K562 (cell line): ENCODE measurements around the gene MIP. TPM values are rescaled to one million over a fixed set of nuclear protein-coding genes. Genes with fewer than 3 reads are reported as not detected.

ENCODE experiments used
- MCM3 ChIP-seq: fragments of 450-650 bp; IDR thresholded peaks from 2 replicates; pipeline ENCODE4 v1.6.1; 2016
- MEF2A ChIP-seq: IDR thresholded peaks from 2 replicates; pipeline ENCODE4 v1.6.1; 2011; ENCODE audit warnings: low read depth, mild to moderate bottlenecking, low read length, moderate library complexity; ENCODE audit not compliant: control insufficient read depth
- MYC ChIP-seq, 2 experiments: fragments of 250-450 bp in 1 of 2; sonication (Bioruptor Pico) in 1 of 2; IDR thresholded peaks; 2 replicates each; pipeline versions ENCODE4 v1.5.1 to v1.6.1; 2012 to 2021; ENCODE audit warnings: low read depth in 2 of 2, borderline replicate concordance in 1 of 2, improper control_type of control experiment in 1 of 2, low read length in 1 of 2, mild to moderate bottlenecking in 1 of 2, moderate library complexity in 1 of 2
- RNF2 ChIP-seq: sonication (generic); IDR thresholded peaks from 2 replicates; pipeline ENCODE4 v1.6.1; 2016
- TCF7 ChIP-seq: sonication (generic); IDR thresholded peaks from 2 replicates; pipeline ENCODE4 v1.6.1; 2016; ENCODE audit warnings: antibody characterized with exemption, borderline replicate concordance
- TOE1 ChIP-seq, 2 experiments: fragments of 450-650 bp in 1 of 2; sonication (generic) in 1 of 2; formaldehyde crosslinking in 1 of 2; IDR thresholded peaks; 2 replicates each; pipeline versions ENCODE4 v1.7.1 to v1.8.0; 2016 to 2022; ENCODE audit warnings: borderline replicate concordance in 2 of 2, mild to moderate bottlenecking in 2 of 2, antibody characterized with exemption in 1 of 2, inconsistent platforms in 1 of 2, low read depth in 1 of 2, missing genetic modification reagents in 1 of 2, moderate library complexity in 1 of 2
- XRCC4 ChIP-seq: IDR thresholded peaks from one replicate; pipeline ENCODE4 v1.6.1; 2011; ENCODE audit not compliant: insufficient read depth, insufficient read length; ENCODE audit errors: extremely low read depth
- ZNF134 ChIP-seq: fragments of 250-450 bp; sonication (Bioruptor Pico); conservative IDR thresholded peaks from 2 replicates; pipeline ENCODE4 v1.4.0; 2020
- ZNF584 ChIP-seq: fragments of 200-800 bp; sonication (Bioruptor generic); IDR thresholded peaks from 2 replicates; pipeline ENCODE4 v1.6.1; 2016; ENCODE audit warnings: low read depth, mild to moderate bottlenecking, missing genetic modification characterization, missing compliant biosample characterization
- ZNF589 ChIP-seq: fragments of 200-800 bp; sonication (Bioruptor generic); IDR thresholded peaks from 2 replicates; pipeline ENCODE4 v1.6.1; 2016; ENCODE audit warnings: low read depth, missing genetic modification characterization, missing compliant biosample characterization
- polyA plus RNA-seq, 8 experiments: library from polyadenylated mRNA; depleted of rRNA in 4 of 8; stranded (reverse) in 5 of 8; unstranded in 3 of 8; fragments of >200 nt; fragmentation: Nextera tagmentation in 2 of 8; fragmentation: Illumina TruSeq in 1 of 8; extraction: Ambion mirVana in 2 of 8; extraction: Trizol in 1 of 8; gene quantifications; 2 replicates each; pipeline versions ENCODE4 v1.2.1 to v1.2.3, GENCODE V29; 2011 to 2014; ENCODE audit warnings: inconsistent platforms in 1 of 8, missing spikeins in 1 of 8
- total RNA-seq, 7 experiments: library from RNA; depleted of rRNA in 6 of 7; stranded (reverse); fragments of >200 nt in 6 of 7; fragmentation: Illumina TruSeq in 2 of 7; extraction: Trizol in 2 of 7; gene quantifications; 2 replicates each; pipeline versions ENCODE4 v1.2.1 to v1.2.3, GENCODE V29; 2011 to 2021; ENCODE audit warnings: low replicate concordance in 1 of 7
- TF ChIP-seq, protein P1 (sequence below): sonication (generic); formaldehyde crosslinking; IDR thresholded peaks from 2 replicates; pipeline ENCODE4 v1.8.0; 2022; ENCODE audit warnings: missing genetic modification reagents, mild to moderate bottlenecking, moderate library complexity, borderline replicate concordance
- TF ChIP-seq, protein P2 (sequence below): sonication (generic); formaldehyde crosslinking; IDR thresholded peaks from 2 replicates; pipeline ENCODE4 v1.8.0; 2023; ENCODE audit warnings: mild to moderate bottlenecking, missing genetic modification reagents
- TF ChIP-seq, protein P3 (sequence below): fragments of 450-650 bp; IDR thresholded peaks from 2 replicates; pipeline ENCODE4 v1.7.0; 2016; ENCODE audit warnings: borderline replicate concordance
- TF ChIP-seq, protein P4 (sequence below): sonication (generic); formaldehyde crosslinking; IDR thresholded peaks from 2 replicates; pipeline ENCODE4 v1.9.0; 2022; ENCODE audit warnings: mild to moderate bottlenecking, missing genetic modification reagents
- TF ChIP-seq, protein P5 (sequence below), 2 experiments: IDR thresholded peaks in 1 of 2; conservative IDR thresholded peaks in 1 of 2; 2 replicates each; pipeline ENCODE4 v1.6.1; 2016; ENCODE audit warnings: low read depth in 2 of 2, mild to moderate bottlenecking in 1 of 2, missing compliant biosample characterization in 1 of 2, missing genetic modification characterization in 1 of 2, moderate library complexity in 1 of 2
- TF ChIP-seq, protein P6 (sequence below): fragments of 450-650 bp; IDR thresholded peaks from 2 replicates; pipeline ENCODE4 v1.6.1; 2016; ENCODE audit warnings: antibody characterized with exemption

The MIP gene
- total and polyA plus RNA-seq, 9 of the 15 experiments (the other 6 are each of a cell fraction or from before 2014, with no cell fraction given), result 0.09 to 0.36 (median 0.19) TPM; not detected in 5

DNA sequence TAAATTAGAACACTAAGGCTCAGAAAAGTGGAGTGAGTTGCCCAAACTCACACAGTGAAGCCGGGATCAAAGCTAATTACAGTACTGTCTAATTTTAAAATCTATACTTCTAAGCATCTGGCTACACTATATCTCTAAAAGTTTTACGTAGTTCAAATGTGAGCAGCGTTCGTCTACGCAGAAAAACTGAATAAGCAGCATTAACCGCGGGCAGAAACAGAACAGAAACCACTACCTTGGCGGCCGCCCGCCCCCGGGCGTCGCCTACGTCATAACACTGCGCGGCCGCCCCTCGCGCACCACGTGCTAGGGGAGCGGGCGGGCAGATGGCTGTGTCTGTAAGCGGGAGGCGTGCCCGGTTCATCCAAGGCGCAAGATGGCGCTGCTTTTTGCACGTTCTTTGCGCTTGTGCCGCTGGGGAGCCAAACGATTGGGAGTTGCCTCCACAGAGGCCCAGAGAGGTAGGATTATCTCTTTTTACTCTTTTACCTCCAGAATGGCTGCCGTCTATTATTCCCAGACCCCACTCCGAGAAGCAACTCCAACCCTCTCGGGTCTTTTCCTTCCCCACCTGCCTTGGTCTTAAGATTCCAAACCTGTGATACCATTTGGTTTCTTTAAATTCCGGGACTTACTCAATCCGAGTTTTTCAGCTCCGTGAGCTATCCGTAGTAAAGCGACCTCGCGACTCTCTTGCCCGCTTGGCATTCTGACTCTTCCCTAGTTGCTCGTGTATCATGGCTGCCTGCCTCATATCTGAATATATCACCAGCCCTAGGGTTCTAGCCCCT lies 14.0 kb upstream of the MIP start, which contains the start of gene SPRYD4 (continued):
- TF ChIP-seq, protein P1, sequence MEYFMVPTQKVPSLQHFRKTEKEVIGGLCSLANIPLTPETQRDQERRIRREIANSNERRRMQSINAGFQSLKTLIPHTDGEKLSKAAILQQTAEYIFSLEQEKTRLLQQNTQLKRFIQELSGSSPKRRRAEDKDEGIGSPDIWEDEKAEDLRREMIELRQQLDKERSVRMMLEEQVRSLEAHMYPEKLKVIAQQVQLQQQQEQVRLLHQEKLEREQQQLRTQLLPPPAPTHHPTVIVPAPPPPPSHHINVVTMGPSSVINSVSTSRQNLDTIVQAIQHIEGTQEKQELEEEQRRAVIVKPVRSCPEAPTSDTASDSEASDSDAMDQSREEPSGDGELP (CRISPR knock-in tag), result peak; percentile 94
- no peak for TF ChIP-seq MCM3
- TF ChIP-seq, protein P2, sequence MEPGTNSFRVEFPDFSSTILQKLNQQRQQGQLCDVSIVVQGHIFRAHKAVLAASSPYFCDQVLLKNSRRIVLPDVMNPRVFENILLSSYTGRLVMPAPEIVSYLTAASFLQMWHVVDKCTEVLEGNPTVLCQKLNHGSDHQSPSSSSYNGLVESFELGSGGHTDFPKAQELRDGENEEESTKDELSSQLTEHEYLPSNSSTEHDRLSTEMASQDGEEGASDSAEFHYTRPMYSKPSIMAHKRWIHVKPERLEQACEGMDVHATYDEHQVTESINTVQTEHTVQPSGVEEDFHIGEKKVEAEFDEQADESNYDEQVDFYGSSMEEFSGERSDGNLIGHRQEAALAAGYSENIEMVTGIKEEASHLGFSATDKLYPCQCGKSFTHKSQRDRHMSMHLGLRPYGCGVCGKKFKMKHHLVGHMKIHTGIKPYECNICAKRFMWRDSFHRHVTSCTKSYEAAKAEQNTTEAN (CRISPR knock-in tag), result no peak
- TF ChIP-seq, protein P3, sequence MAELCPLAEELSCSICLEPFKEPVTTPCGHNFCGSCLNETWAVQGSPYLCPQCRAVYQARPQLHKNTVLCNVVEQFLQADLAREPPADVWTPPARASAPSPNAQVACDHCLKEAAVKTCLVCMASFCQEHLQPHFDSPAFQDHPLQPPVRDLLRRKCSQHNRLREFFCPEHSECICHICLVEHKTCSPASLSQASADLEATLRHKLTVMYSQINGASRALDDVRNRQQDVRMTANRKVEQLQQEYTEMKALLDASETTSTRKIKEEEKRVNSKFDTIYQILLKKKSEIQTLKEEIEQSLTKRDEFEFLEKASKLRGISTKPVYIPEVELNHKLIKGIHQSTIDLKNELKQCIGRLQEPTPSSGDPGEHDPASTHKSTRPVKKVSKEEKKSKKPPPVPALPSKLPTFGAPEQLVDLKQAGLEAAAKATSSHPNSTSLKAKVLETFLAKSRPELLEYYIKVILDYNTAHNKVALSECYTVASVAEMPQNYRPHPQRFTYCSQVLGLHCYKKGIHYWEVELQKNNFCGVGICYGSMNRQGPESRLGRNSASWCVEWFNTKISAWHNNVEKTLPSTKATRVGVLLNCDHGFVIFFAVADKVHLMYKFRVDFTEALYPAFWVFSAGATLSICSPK, result no peak
- 0 out of 2 replicates have a peak, but pooled peaks have one; percentile 35 for TF ChIP-seq MEF2A
- TF ChIP-seq, protein P4, sequence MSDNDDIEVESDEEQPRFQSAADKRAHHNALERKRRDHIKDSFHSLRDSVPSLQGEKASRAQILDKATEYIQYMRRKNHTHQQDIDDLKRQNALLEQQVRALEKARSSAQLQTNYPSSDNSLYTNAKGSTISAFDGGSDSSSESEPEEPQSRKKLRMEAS, result peak; percentile 100
- TF ChIP-seq TCF7, result no peak
- TF ChIP-seq, protein P5, sequence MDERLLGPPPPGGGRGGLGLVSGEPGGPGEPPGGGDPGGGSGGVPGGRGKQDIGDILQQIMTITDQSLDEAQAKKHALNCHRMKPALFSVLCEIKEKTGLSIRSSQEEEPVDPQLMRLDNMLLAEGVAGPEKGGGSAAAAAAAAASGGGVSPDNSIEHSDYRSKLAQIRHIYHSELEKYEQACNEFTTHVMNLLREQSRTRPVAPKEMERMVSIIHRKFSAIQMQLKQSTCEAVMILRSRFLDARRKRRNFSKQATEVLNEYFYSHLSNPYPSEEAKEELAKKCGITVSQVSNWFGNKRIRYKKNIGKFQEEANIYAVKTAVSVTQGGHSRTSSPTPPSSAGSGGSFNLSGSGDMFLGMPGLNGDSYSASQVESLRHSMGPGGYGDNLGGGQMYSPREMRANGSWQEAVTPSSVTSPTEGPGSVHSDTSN (CRISPR knock-in tag; IDR thresholded peaks at IDR 0.05; ENCODE audit: low read depth), result no peak
- TF ChIP-seq, protein P5 (tag; conservative IDR thresholded peaks at IDR 0.05; ENCODE audit: low read depth), result no peak
- peak; percentile 84 for TF ChIP-seq ZNF589 (CRISPR knock-in tag)
- TF ChIP-seq XRCC4, result no peak
- TF ChIP-seq ZNF584, result no peak
- peak; percentile 66 for TF ChIP-seq TOE1 (IDR thresholded peaks at IDR 0.05; ENCODE audit: borderline replicate concordance)
- TF ChIP-seq TOE1 (CRISPR knock-in tag; IDR thresholded peaks at IDR 0.05; ENCODE audit: borderline replicate concordance, low read depth), result no peak; the same call in 1 of the 2 replicates
- TF ChIP-seq MYC (IDR thresholded peaks at IDR 0.05; ENCODE audit: low read depth, low read length), result peak; percentile 100
- TF ChIP-seq MYC (CRISPR knock-in tag; IDR thresholded peaks at IDR 0.05; ENCODE audit: borderline replicate concordance, low read depth), result peak; percentile 99
- TF ChIP-seq ZNF134 (CRISPR knock-in tag), result no peak
- TF ChIP-seq RNF2, result 0 out of 2 replicates have a peak, but pooled peaks have one; percentile 50
- TF ChIP-seq, protein P6, sequence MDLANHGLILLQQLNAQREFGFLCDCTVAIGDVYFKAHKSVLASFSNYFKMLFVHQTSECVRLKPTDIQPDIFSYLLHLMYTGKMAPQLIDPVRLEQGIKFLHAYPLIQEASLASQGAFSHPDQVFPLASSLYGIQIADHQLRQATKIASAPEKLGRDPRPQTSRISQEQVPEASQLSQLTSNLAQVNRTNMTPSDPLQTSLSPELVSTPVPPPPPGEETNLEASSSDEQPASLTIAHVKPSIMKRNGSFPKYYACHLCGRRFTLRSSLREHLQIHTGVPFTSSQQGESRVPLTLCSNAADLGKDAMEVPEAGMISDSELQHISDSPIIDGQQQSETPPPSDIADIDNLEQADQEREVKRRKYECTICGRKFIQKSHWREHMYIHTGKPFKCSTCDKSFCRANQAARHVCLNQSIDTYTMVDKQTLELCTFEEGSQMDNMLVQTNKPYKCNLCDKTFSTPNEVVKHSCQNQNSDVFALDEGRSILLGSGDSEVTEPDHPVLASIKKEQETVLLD, result peak; percentile 35; the same call in 1 of the 2 replicates
